DOHH2 (cell line): ENCODE data around the gene ACSL1.

Experiments
- H3F3A ChIP-seq: fragments of 200-600 bp; sonication (generic), shearing (Covaris generic); 2 replicates; pipeline ENCODE4 v1.6.0; 2016; ENCODE audit warnings: antibody characterized with exemption, mild to moderate bottlenecking; ENCODE audit not compliant: control insufficient read depth, insufficient read depth
- H3K27ac ChIP-seq: fragments of 200-600 bp; sonication (generic); 2 replicates; pipeline ENCODE4 v1.5.1; 2014; ENCODE audit warnings: low read depth, mild to moderate bottlenecking, low read length, moderate library complexity
- H3K27me3 ChIP-seq: fragments of 200-600 bp; sonication (generic); 2 replicates; pipeline ENCODE4 v1.6.1; 2014; ENCODE audit warnings: mild to moderate bottlenecking, low read length, mixed read lengths; ENCODE audit not compliant: control insufficient read depth
- H3K36me3 ChIP-seq: fragments of 200-600 bp; sonication (generic); 2 replicates; pipeline ENCODE4 v1.6.1; 2014; ENCODE audit warnings: mild to moderate bottlenecking, low read length, moderate library complexity, mixed read lengths; ENCODE audit not compliant: control insufficient read depth
- H3K4me1 ChIP-seq: fragments of 200-600 bp; sonication (generic); 2 replicates; pipeline ENCODE4 v1.6.1; 2014; ENCODE audit warnings: mild to moderate bottlenecking, low read length, mixed read lengths; ENCODE audit not compliant: control insufficient read depth
- H3K4me2 ChIP-seq: fragments of 200-600 bp; sonication (generic); 2 replicates; pipeline ENCODE4 v1.6.0; 2014; ENCODE audit warnings: mild to moderate bottlenecking, low read length, moderate library complexity
- H3K4me3 ChIP-seq: fragments of 200-600 bp; sonication (generic); 2 replicates; pipeline ENCODE4 v1.5.1; 2014; ENCODE audit warnings: mild to moderate bottlenecking, low read length, mixed read lengths
- H3K79me2 ChIP-seq: fragments of 200-600 bp; sonication (generic); 2 replicates; pipeline ENCODE4 v1.6.1; 2014; ENCODE audit warnings: mild to moderate bottlenecking, low read length, mixed read lengths; ENCODE audit not compliant: control insufficient read depth
- H3K9me2 ChIP-seq: fragments of 200-600 bp; sonication (generic); replicated peaks from 2 replicates; pipeline ENCODE4 v1.6.1; 2014; ENCODE audit warnings: mild to moderate bottlenecking, low read length, mixed read lengths; ENCODE audit not compliant: control insufficient read depth
- H3K9me3 ChIP-seq: fragments of 200-600 bp; sonication (generic); 2 replicates; pipeline ENCODE4 v1.6.1; 2014; ENCODE audit warnings: antibody characterized with exemption, low read length, mixed read lengths; ENCODE audit not compliant: control insufficient read depth, insufficient read depth
- H4K20me1 ChIP-seq: fragments of 200-600 bp; sonication (generic); 2 replicates; pipeline ENCODE4 v1.6.0; 2014; ENCODE audit warnings: low read depth, mild to moderate bottlenecking, antibody characterized with exemption, low read length, moderate library complexity; ENCODE audit not compliant: control insufficient read depth, insufficient read depth
- CTCF ChIP-seq: fragments of 200-600 bp; sonication (generic); IDR thresholded peaks from one replicate; pipeline ENCODE4 v1.5.1; 2014; ENCODE audit warnings: antibody characterized with exemption, mild to moderate bottlenecking, low read depth, low read length; ENCODE audit not compliant: poor library complexity, severe bottlenecking
- EZH2phosphoT487 ChIP-seq: fragments of 200-600 bp; sonication (generic); IDR thresholded peaks from 2 replicates; pipeline ENCODE4 v1.6.1; 2017; ENCODE audit warnings: borderline replicate concordance, mild to moderate bottlenecking, antibody characterized with exemption, low read length, moderate library complexity, mixed read lengths

Gene ACSL1

GRCh38 chr4:184811526-184812198 lies 14.1 kb downstream of the ACSL1 start:
- Histone ChIP-seq H3K27ac (no peak overlapping the region), H3K27me3 (no peaks in the 10 kb centered on the region), H3K9me2 (no peaks in the 10 kb centered on the region), H3K36me3 (no peaks in the 10 kb centered on the region), H4K20me1 (peaks cover 12% of the 10 kb centered on the region; the same call in 1 of the 2 replicates), H3K79me2 (peaks cover 87% of the 10 kb centered on the region), H3K4me2 (no peak overlapping the region), H3K4me3 (no peak overlapping the region), H3K4me1 (peaks cover 28% of the 10 kb centered on the region), H3K9me3 (no peaks in the 10 kb centered on the region), H3F3A (no peaks in the 10 kb centered on the region)
- TF ChIP-seq EZH2phosphoT487: no peak
- TF ChIP-seq CTCF: no peak

- H3K9me3 ChIP-seq: no peaks in the 10 kb centered on the region
- H3F3A ChIP-seq: no peaks in the 10 kb centered on the region
- no peak overlapping the region for H3K4me3 ChIP-seq
- H3K36me3 ChIP-seq: no peaks in the 10 kb centered on the region
- H3K4me2 ChIP-seq: no peak overlapping the region
- H4K20me1 ChIP-seq: peaks cover 6% of the 10 kb centered on the region; the same call in 1 of the 2 replicates
- TF ChIP-seq CTCF (no peak), EZH2phosphoT487 (no peak)
- H3K9me2 ChIP-seq: no peaks in the 10 kb centered on the region
- no peaks in the 10 kb centered on the region for H3K27me3 ChIP-seq
- H3K79me2 ChIP-seq: peaks cover 86% of the 10 kb centered on the region
- H3K27ac ChIP-seq: no peak overlapping the region
- H3K4me1 ChIP-seq: peaks cover 28% of the 10 kb centered on the region
Measured at GRCh38 chr4:184810720-184811119, 15.0 kb downstream of the ACSL1 start.

- Histone ChIP-seq H3K79me2 (peaks cover 87% of the 10 kb centered on the region), H3K9me2 (no peaks in the 10 kb centered on the region), H3F3A (no peaks in the 10 kb centered on the region), H4K20me1 (no peaks in the 10 kb centered on the region), H3K4me2 (no peak overlapping the region), H3K36me3 (no peaks in the 10 kb centered on the region), H3K4me1 (peaks cover 27% of the 10 kb centered on the region), H3K9me3 (no peaks in the 10 kb centered on the region), H3K27ac (no peak overlapping the region), H3K4me3 (no peak overlapping the region), H3K27me3 (no peaks in the 10 kb centered on the region)
- TF ChIP-seq EZH2phosphoT487: no peak
- no peak for TF ChIP-seq CTCF
Measured at GRCh38 chr4:184808713-184809050, 17.1 kb downstream of the ACSL1 start.
